Measurements from ENCODE around the gene TMCC2.

Gene TMCC2

DNA sequence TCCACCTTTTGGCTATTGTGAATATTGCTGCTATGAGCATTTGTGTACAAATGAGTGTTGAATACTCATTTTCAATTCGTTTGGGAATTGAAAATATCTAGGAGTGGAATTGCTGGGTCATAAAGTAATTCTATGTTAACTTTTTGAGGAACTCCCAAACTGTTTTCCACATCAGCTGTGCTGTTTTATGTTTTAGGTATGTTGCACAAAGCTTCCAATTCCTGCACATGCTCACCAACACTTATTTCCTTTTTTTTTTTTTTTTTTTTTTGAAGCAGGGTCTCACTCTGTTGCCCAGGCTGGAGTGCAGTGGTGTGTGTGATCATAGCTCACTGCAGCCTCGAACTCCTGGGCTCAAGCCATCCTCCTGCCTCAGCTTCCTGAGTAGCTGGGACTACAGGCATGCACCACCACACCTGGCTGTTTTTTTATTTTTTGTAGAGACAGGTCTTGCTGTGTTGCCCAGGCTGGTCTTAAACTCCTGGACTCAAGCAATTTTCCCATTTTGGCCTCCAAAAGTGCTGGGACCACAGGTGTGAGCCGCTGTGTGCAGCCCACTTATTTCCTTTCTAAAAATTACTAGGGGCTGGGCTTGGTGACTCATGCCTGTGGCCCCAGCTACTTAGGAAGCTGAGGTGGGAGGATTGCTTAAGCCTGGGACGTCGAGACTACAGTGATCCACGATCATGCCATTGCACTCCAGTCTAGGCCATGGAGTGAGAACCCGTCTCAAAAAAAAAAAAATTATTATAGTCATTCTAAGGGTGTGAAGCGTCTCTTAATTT, 33.4 kb downstream of the TMCC2 start:
- DNase-seq (ENCODE audit: low spot score in 2 of 2), result no peak
- Mint-ChIP-seq H3K9me3 (no peaks in the 10 kb centered on the region), H3K4me1 (peaks cover 16% of the 10 kb centered on the region), H3K36me3 (ENCODE audit: insufficient read depth) (no peaks in the 10 kb centered on the region), H3K27me3 (no peaks in the 10 kb centered on the region), H3K4me3 (no peak overlapping the region), H3K27ac (ENCODE audit: low read depth) (no peak overlapping the region)
- ATAC-seq (replicated peaks; ENCODE audit: extremely low read depth, poor library complexity, severe bottlenecking), result no peak

DNA sequence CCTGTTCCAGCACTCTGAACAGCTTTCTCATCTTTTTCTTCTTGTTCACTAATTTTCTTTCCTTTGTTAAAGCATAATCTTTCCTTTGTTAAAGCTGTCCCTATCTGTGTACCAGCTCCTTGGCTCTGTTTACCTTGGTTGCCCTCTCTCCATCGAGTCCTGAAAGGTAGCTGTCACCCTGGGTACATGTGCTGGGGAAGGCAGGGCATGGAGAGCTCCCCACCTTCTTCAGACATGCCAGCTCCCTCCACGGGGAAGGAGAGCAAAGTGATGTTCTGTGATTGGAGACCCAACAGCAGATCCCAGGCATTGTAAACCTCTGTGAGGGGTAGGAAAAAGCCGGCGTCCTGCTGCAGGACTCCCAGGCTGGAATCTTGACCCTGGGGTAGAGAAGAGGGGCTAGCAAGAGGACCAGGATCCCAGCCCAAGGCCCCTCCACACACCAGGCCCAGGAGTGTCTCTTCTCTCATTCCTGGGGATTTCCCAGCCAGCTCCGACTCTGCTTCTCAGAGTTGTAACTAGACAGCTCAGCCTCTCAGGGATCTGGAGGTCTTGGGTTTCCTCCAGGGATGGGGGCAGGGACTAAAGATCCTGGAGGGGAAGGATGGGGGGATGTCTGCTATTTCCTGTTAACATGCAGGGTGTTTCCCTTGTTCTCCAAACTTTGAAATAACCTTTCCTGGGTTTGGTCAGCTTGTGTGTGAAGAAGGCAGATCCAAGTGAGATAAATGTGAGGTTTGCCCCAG, 34.4 kb downstream of the TMCC2 start:
- no peaks in the 10 kb centered on the region for H3K36me3 Mint-ChIP-seq (ENCODE audit: insufficient read depth)
- ATAC-seq (replicated peaks; ENCODE audit: extremely low read depth, poor library complexity, severe bottlenecking) (no peak), DNase-seq (ENCODE audit: low spot score in 2 of 2) (no peak)
- H3K4me1 Mint-ChIP-seq, result peaks cover 12% of the 10 kb centered on the region
- H3K9me3 Mint-ChIP-seq, result no peaks in the 10 kb centered on the region
- no peak overlapping the region for H3K27ac Mint-ChIP-seq (ENCODE audit: low read depth)
- H3K27me3 Mint-ChIP-seq, result no peaks in the 10 kb centered on the region
- H3K4me3 Mint-ChIP-seq, result no peak overlapping the region

DNA sequence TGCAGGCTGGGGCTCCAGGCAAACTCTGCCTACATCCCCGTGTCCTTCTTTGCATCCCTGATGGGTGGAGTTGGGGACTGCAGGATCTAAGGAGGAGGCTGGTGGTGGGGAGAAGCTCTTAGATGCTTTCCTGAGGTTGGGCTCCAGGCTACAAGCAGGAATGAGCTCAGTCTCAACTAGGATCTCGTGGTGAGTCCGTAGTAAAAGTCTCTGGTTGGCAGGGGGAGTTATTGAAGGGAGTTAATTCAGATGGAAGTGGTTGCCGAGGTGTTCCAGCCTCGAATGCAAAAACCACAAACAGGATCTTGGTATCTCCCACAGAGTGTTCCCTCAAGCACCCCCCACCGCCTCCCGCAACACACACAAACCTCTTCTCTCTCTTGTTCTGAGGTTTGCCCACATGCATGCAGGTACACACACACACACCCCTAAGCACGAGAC, 35.0 kb downstream of the TMCC2 start:
- Mint-ChIP-seq H3K9me3 (no peaks in the 10 kb centered on the region), H3K4me3 (no peak overlapping the region), H3K36me3 (ENCODE audit: insufficient read depth) (no peaks in the 10 kb centered on the region), H3K4me1 (peaks cover 12% of the 10 kb centered on the region), H3K27me3 (no peaks in the 10 kb centered on the region), H3K27ac (ENCODE audit: low read depth) (no peak overlapping the region)
- ATAC-seq (replicated peaks; ENCODE audit: extremely low read depth, poor library complexity, severe bottlenecking) (no peak), DNase-seq (ENCODE audit: low spot score in 2 of 2) (no peak)

DNA sequence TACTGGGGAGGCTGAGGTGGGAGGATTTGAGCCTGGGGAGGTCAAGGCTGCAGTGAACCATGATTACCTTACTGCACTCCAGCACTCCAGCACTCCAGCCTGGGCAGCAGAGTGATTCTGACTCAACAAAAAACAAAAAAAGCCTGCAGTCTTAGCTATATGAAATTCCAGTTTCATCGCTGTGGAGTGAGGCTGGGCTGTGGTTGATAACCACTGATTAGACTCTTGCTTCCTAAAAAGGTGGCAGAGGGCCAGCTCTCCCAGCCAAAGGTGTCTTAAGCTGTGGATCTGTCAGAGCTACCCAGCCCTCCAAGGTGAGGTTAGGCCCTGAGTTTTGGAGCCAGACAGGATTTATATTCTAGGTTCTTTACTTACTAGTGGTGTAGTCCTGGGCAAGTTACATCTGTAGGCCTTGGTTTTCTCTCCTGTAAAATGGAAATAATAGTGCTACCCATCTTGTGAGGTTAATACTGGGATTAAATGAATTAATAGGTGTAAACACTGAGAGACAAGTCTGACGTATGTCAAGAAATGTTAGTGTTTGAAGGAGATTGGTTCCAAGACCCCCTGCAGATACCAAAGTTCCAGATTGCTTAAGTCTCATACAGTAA, 35.9 kb downstream of the TMCC2 start:
- peaks cover 12% of the 10 kb centered on the region for H3K4me1 Mint-ChIP-seq
- no peak overlapping the region for H3K4me3 Mint-ChIP-seq
- no peaks in the 10 kb centered on the region for H3K36me3 Mint-ChIP-seq (ENCODE audit: insufficient read depth)
- no peak overlapping the region for H3K27ac Mint-ChIP-seq (ENCODE audit: low read depth)
- ATAC-seq (replicated peaks; ENCODE audit: extremely low read depth, poor library complexity, severe bottlenecking) (no peak), DNase-seq (ENCODE audit: low spot score in 2 of 2) (no peak)
- H3K9me3 Mint-ChIP-seq, result no peaks in the 10 kb centered on the region
- no peaks in the 10 kb centered on the region for H3K27me3 Mint-ChIP-seq

DNA sequence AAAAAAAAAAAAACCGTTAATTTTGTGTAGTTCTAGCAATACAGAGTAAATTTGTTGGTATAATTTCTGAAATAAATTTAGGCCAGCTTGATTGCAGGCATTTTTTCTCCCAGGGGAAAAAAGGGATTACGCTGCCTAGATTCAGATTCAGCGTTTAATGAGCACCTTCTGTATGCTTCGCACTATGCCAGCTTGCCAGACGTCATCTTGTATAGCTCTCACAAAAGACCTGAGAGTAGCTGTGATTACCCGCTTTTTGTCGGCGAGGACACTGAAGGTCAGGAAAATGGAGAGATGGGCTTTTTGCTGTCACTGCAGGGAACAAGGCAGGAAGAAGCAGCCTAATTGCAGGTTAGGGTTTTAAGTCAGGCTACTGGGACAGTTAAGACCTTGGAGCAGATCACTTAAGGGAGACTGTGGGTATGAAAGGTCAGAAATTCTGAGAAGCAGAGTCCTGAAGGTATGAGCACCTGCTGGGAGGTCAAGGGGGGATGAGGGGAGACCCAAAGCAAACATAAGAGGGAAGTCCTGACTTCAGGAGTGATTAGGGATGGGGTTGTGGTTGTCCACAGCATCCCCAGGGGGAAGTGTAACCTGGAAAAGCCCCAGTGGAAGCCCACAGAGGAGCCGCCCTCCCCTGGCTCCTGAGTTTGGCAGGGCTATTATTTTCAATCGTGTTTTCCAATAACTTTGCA, 39.0 kb downstream of the TMCC2 start:
- ATAC-seq (replicated peaks; ENCODE audit: extremely low read depth, poor library complexity, severe bottlenecking), result no peak
- no peak overlapping the region for H3K4me3 Mint-ChIP-seq
- H3K36me3 Mint-ChIP-seq (ENCODE audit: insufficient read depth), result no peaks in the 10 kb centered on the region
- peaks cover 10% of the 10 kb centered on the region for H3K4me1 Mint-ChIP-seq
- no peaks in the 10 kb centered on the region for H3K27me3 Mint-ChIP-seq
- H3K9me3 Mint-ChIP-seq, result no peaks in the 10 kb centered on the region
- no peak for DNase-seq (ENCODE audit: low spot score in 2 of 2)
- no peak overlapping the region for H3K27ac Mint-ChIP-seq (ENCODE audit: low read depth)

DNA sequence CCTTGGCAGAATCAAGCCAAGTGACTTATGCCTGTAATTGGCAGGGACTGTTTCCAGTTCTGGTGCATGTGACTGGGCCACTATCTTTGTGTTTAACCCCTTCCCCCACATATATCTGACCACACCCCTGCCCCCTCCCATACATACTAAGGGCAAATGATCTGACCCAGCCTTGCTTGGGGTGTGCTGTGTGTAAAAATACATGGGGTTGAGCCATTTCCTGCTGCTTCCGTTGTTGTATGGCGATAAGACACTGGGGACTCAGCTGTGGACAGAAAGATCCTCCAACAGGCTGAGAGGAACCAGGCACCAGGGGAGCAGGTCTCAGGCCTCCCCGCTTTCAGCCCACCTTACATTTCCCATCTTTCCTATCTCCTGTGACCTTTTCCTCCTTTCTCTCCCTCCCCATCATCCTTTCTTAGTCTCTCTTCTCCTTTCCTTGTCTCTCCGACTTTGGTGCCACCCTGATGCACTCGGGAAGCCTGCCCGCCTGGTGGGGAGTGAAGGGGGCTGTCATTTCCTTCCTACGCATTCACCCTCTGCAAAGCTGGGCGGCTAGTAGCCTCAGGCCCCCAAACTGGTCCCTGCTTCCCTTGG, 39.7 kb downstream of the TMCC2 start:
- Mint-ChIP-seq H3K27me3 (no peaks in the 10 kb centered on the region), H3K9me3 (no peaks in the 10 kb centered on the region), H3K4me3 (no peak overlapping the region), H3K36me3 (ENCODE audit: insufficient read depth) (peaks cover 2% of the 10 kb centered on the region), H3K27ac (ENCODE audit: low read depth) (peak overlapping the region; percentile 12), H3K4me1 (peaks cover 6% of the 10 kb centered on the region)
- ATAC-seq (replicated peaks; ENCODE audit: extremely low read depth, poor library complexity, severe bottlenecking) (no peak), DNase-seq (ENCODE audit: low spot score in 2 of 2) (no peak)

DNA sequence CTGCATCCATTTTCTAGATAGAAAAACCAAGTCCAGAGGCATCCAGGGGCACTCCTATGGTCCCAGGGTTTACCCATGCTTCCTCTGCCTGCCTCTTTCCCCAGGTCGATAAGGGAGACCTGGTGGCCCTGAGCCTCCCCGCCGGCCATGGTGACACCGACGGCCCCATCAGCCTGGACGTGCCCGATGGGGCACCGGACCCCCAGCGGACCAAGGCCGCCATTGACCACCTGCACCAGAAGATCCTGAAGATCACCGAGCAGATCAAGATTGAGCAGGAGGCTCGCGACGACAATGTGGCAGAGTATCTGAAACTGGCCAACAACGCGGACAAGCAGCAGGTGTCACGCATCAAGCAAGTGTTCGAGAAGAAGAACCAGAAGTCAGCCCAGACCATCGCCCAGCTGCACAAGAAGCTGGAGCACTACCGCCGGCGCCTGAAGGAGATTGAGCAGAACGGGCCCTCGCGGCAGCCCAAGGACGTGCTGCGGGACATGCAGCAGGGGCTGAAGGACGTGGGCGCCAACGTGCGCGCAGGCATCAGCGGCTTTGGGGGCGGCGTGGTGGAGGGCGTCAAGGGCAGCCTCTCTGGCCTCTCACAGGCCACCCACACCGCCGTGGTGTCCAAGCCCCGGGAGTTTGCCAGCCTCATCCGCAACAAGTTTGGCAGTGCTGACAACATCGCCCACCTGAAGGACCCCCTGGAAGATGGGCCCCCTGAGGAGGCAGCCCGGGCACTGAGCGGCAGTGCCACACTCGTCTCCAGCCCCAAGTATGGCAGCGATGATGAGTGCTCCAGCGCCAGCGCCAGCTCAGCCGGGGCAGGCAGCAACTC, 41.3 kb downstream of the TMCC2 start:
- DNase-seq (ENCODE audit: low spot score in 2 of 2), result no peak
- peaks cover 8% of the 10 kb centered on the region for H3K4me1 Mint-ChIP-seq
- no peak overlapping the region for H3K4me3 Mint-ChIP-seq
- H3K27ac Mint-ChIP-seq (ENCODE audit: low read depth), result no peak overlapping the region
- peaks cover 2% of the 10 kb centered on the region for H3K36me3 Mint-ChIP-seq (ENCODE audit: insufficient read depth)
- no peaks in the 10 kb centered on the region for H3K27me3 Mint-ChIP-seq
- no peaks in the 10 kb centered on the region for H3K9me3 Mint-ChIP-seq
- ATAC-seq (replicated peaks; ENCODE audit: extremely low read depth, poor library complexity, severe bottlenecking), result no peak

DNA sequence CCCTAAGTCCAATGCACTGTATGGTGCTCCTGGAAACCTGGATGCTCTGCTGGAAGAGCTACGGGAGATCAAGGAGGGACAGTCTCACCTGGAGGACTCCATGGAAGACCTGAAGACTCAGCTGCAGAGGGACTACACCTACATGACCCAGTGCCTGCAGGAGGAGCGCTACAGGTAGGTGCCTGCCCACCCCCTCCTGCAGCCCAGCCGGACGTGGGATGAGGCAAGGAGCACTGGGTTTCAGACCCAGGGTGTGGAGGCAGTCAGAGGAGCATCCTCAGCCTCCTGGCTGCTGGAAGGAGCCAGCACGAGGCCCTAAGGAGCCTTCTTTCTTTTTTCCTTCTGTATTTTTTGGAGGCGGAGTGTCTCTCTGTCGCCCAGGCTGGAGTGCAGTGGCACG, 42.0 kb downstream of the TMCC2 start:
- no peak for ATAC-seq (replicated peaks; ENCODE audit: extremely low read depth, poor library complexity, severe bottlenecking)
- no peak overlapping the region for H3K27ac Mint-ChIP-seq (ENCODE audit: low read depth)
- peaks cover 11% of the 10 kb centered on the region for H3K4me1 Mint-ChIP-seq
- no peak overlapping the region for H3K4me3 Mint-ChIP-seq
- no peak for DNase-seq (ENCODE audit: low spot score in 2 of 2)
- peaks cover 2% of the 10 kb centered on the region for H3K36me3 Mint-ChIP-seq (ENCODE audit: insufficient read depth)
- no peaks in the 10 kb centered on the region for H3K9me3 Mint-ChIP-seq
- no peaks in the 10 kb centered on the region for H3K27me3 Mint-ChIP-seq

DNA sequence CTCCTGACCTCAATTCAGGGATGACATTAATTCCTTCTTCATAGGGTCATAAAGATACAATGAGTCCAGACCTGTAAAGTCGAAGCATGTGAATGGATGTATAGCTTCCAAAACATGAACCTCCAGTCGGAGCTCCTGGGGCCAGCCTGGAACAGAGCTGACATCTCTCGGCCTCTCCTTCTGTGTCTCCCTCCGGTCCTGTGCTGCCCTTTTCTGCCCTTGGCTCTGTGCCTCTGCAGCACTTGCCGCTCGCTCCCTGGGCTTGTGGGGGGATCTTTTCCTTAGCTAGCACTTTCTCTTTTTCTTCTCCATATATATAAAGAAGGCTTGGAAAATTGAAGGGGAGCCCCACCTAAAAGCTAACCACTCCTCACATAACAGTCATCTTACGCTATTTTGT, 42.5 kb downstream of the TMCC2 start:
- Mint-ChIP-seq H3K4me3 (no peak overlapping the region), H3K27ac (ENCODE audit: low read depth) (no peak overlapping the region), H3K4me1 (peaks cover 16% of the 10 kb centered on the region), H3K9me3 (no peaks in the 10 kb centered on the region), H3K27me3 (no peaks in the 10 kb centered on the region), H3K36me3 (ENCODE audit: insufficient read depth) (peaks cover 2% of the 10 kb centered on the region)
- DNase-seq (ENCODE audit: low spot score in 2 of 2) (no peak), ATAC-seq (replicated peaks; ENCODE audit: extremely low read depth, poor library complexity, severe bottlenecking) (no peak)

DNA sequence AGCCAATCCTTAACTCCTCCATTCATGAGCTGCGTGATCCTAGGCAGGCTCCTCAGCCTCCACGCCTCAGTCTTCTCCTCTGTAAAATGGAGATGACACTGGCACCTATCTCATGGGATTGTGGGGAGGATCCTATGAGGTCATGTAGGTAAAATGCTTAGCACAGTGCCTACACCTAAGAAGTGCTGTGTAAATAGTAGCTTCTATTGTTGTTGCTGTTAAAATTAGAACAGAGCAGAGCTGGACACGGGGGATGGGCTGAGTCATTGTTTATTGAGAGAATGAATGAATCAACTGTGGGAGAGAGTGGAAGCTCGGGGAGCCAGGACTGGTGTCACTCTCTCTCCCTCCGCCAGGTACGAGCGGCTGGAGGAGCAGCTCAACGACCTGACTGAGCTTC, 43.0 kb downstream of the TMCC2 start:
- Mint-ChIP-seq H3K9me3 (no peaks in the 10 kb centered on the region), H3K4me1 (peaks cover 20% of the 10 kb centered on the region), H3K27me3 (no peaks in the 10 kb centered on the region), H3K27ac (ENCODE audit: low read depth) (no peak overlapping the region), H3K4me3 (no peak overlapping the region), H3K36me3 (ENCODE audit: insufficient read depth) (peaks cover 2% of the 10 kb centered on the region)
- DNase-seq (ENCODE audit: low spot score in 2 of 2), result no peak
- ATAC-seq (replicated peaks; ENCODE audit: extremely low read depth, poor library complexity, severe bottlenecking), result no peak

DNA sequence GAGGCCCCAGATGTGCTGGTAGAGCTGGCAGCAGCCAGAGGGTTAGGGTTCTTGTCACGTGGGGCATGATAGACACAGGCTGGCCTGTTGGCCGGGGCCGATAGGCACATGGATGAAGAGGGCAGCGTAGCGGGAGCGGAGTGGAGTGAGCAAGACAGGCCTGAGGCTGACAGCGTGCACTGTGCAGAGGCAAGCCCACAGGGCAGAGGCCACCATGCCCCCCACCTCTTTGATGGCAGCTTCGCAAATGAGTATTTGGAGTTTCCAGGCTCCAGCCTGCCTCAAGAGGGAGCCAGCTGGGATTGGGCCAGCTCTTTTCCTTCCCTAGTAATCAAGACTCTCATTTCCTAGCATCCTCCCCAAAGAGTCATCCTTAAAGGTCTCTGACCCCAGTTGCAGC, 43.5 kb downstream of the TMCC2 start:
- H3K27ac Mint-ChIP-seq (ENCODE audit: low read depth), result no peak overlapping the region
- no peaks in the 10 kb centered on the region for H3K27me3 Mint-ChIP-seq
- H3K9me3 Mint-ChIP-seq, result no peaks in the 10 kb centered on the region
- DNase-seq (ENCODE audit: low spot score in 2 of 2) (no peak), ATAC-seq (replicated peaks; ENCODE audit: extremely low read depth, poor library complexity, severe bottlenecking) (no peak)
- peaks cover 20% of the 10 kb centered on the region for H3K4me1 Mint-ChIP-seq
- H3K36me3 Mint-ChIP-seq (ENCODE audit: insufficient read depth), result peaks cover 2% of the 10 kb centered on the region
- no peak overlapping the region for H3K4me3 Mint-ChIP-seq
